Breast epithelium (tissue), 3 donors: Measurements from ENCODE around the gene LEMD1.

Source experiments
- POLR2A ChIP-seq: fragments of 450-650 bp; IDR thresholded peaks from one replicate; pipeline ENCODE4 v1.6.1; 2016; ENCODE audit warnings: antibody characterized with exemption, mild to moderate bottlenecking, moderate library complexity
- POLR2AphosphoS5 ChIP-seq, 3 donors: sonication (generic); formaldehyde crosslinking; IDR thresholded peaks; one replicate each; pipeline ENCODE4 v1.6.1; 2017; ENCODE audit warnings: antibody characterized with exemption in 3 of 3
- TF ChIP-seq, protein P1 (sequence below), 3 donors: fragments of 450-650 bp; IDR thresholded peaks; one replicate each; pipeline ENCODE4 v1.5.1; 2016 to 2017; ENCODE audit warnings: antibody characterized with exemption in 3 of 3, mild to moderate bottlenecking in 3 of 3, moderate library complexity in 3 of 3

DNA sequence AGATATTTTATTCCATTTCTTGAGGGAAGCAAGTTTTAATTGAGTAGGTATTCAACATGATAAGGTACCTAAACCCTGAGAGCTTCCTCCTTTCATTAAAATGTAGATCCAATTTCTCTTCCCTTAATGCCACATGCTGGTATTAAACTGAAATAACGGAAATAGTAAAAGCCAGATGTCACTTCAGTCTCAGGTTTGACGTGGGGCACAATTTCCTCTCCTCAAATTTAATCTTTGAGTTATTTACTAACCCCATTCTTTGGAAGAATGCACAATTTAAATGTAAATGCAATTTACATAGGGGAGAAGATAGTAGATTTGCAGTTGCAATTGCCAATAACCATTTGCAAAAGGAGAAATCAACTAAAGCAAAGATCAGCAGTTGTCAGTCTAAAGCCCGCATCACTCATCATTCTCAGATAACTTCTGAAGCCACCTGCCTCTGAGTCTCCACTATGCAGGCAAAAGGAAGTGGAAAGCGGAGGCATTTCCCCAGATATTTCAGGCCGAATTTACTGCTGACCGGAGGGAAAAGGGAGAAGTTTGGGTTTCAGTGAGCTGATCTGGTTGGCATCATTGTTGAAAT is 2.1 kb upstream of the LEMD1 start:
- TF ChIP-seq, protein P1, sequence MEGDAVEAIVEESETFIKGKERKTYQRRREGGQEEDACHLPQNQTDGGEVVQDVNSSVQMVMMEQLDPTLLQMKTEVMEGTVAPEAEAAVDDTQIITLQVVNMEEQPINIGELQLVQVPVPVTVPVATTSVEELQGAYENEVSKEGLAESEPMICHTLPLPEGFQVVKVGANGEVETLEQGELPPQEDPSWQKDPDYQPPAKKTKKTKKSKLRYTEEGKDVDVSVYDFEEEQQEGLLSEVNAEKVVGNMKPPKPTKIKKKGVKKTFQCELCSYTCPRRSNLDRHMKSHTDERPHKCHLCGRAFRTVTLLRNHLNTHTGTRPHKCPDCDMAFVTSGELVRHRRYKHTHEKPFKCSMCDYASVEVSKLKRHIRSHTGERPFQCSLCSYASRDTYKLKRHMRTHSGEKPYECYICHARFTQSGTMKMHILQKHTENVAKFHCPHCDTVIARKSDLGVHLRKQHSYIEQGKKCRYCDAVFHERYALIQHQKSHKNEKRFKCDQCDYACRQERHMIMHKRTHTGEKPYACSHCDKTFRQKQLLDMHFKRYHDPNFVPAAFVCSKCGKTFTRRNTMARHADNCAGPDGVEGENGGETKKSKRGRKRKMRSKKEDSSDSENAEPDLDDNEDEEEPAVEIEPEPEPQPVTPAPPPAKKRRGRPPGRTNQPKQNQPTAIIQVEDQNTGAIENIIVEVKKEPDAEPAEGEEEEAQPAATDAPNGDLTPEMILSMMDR (IDR thresholded peaks at IDR 0.05), result no peak
- no peak for TF ChIP-seq POLR2A
- TF ChIP-seq POLR2AphosphoS5 (IDR thresholded peaks at IDR 0.05), result no peak
